H9 (cell line): ENCODE measurements around the gene PLCH1. TPM values are rescaled to one million over a fixed set of nuclear protein-coding genes. Genes with fewer than 3 reads are reported as not detected.
"Not testable (repeated sequence)": the region's sequence is repeated elsewhere in the genome, so short reads cannot be mapped to it uniquely, and the experiment has no call there.

Experiments used
- DNase-seq: peaks from one replicate; pipeline ENCODE4 v3.0.0-alpha.2; 2017
- H2AFZ ChIP-seq: one replicate; pipeline ENCODE4 v1.6.1; 2013; ENCODE audit warnings: mild to moderate bottlenecking, low read length, control low read depth, moderate library complexity
- H2AK5ac ChIP-seq: 2 replicates; pipeline ENCODE4 v1.6.1; 2013; ENCODE audit warnings: low read length, control low read depth, mixed read lengths; ENCODE audit not compliant: insufficient read length
- H2BK120ac ChIP-seq: one replicate; pipeline ENCODE4 v1.6.1; 2013; ENCODE audit warnings: low read depth, mild to moderate bottlenecking, low read length, control low read depth, inconsistent platforms; ENCODE audit not compliant: poor library complexity, severe bottlenecking
- H2BK12ac ChIP-seq: 2 replicates; pipeline ENCODE4 v1.6.1; 2013; ENCODE audit warnings: low read length, control low read depth, mixed read lengths, low read depth; ENCODE audit not compliant: insufficient read length
- H2BK15ac ChIP-seq: 2 replicates; pipeline ENCODE4 v1.6.1; 2013; ENCODE audit warnings: low read depth, low read length, control low read depth
- H2BK20ac ChIP-seq: one replicate; pipeline ENCODE4 v1.6.1; 2013; ENCODE audit warnings: low read depth, mild to moderate bottlenecking, low read length, control low read depth, inconsistent platforms; ENCODE audit not compliant: poor library complexity, severe bottlenecking
- H2BK5ac ChIP-seq: 2 replicates; pipeline ENCODE4 v1.6.1; 2013; ENCODE audit warnings: low read length, control low read depth, mixed read lengths; ENCODE audit not compliant: insufficient read length
- H3K14ac ChIP-seq: 2 replicates; pipeline ENCODE4 v1.6.1; 2013; ENCODE audit warnings: low read length, control low read depth; ENCODE audit not compliant: insufficient read depth
- H3K18ac ChIP-seq: 2 replicates; pipeline ENCODE4 v1.6.1; 2013; ENCODE audit warnings: low read depth, mild to moderate bottlenecking, mixed read lengths, low read length, control low read depth; ENCODE audit not compliant: insufficient read length
- H3K23ac ChIP-seq: 2 replicates; pipeline ENCODE4 v1.6.1; 2013; ENCODE audit warnings: low read length, control low read depth, mixed read lengths, low read depth; ENCODE audit not compliant: insufficient read length
- H3K23me2 ChIP-seq: 2 replicates; pipeline ENCODE4 v1.6.1; 2013; ENCODE audit warnings: low read depth, mild to moderate bottlenecking, mixed read lengths, low read length, control low read depth; ENCODE audit not compliant: insufficient read length, poor library complexity, severe bottlenecking
- H3K27ac ChIP-seq: 2 replicates; pipeline ENCODE4 v1.5.1; 2013; ENCODE audit warnings: low read length, control low read depth, mixed read lengths, low read depth; ENCODE audit not compliant: insufficient read length
- H3K27me3 ChIP-seq: 2 replicates; pipeline ENCODE4 v1.6.1; 2013; ENCODE audit warnings: low read length, control low read depth, inconsistent platforms; ENCODE audit not compliant: insufficient read depth
- H3K4ac ChIP-seq: 2 replicates; pipeline ENCODE4 v1.6.1; 2013; ENCODE audit warnings: low read depth, mild to moderate bottlenecking, control low read depth, inconsistent platforms, low read length, moderate library complexity
- H3K4me1 ChIP-seq: 2 replicates; pipeline ENCODE4 v1.6.1; 2013; ENCODE audit warnings: low read length, control low read depth, inconsistent platforms; ENCODE audit not compliant: insufficient read depth
- H3K4me2 ChIP-seq: 2 replicates; pipeline ENCODE4 v1.6.1; 2013; ENCODE audit warnings: low read length, control low read depth, mixed read lengths; ENCODE audit not compliant: insufficient read length, insufficient read depth
- H3K56ac ChIP-seq: 2 replicates; pipeline ENCODE4 v1.6.1; 2013; ENCODE audit warnings: low read depth, mild to moderate bottlenecking, mixed read lengths, low read length, control low read depth; ENCODE audit not compliant: insufficient read length
- H3K79me1 ChIP-seq: 2 replicates; pipeline ENCODE4 v1.6.1; 2013; ENCODE audit warnings: low read depth, mild to moderate bottlenecking, moderate library complexity, low read length, control low read depth, inconsistent platforms; ENCODE audit not compliant: insufficient read depth, poor library complexity, severe bottlenecking
- H3K79me2 ChIP-seq: 2 replicates; pipeline ENCODE4 v1.6.1; 2013; ENCODE audit warnings: low read length, control low read depth, inconsistent platforms; ENCODE audit not compliant: insufficient read depth
- H3K9ac ChIP-seq: 2 replicates; pipeline ENCODE4 v1.6.1; 2013; ENCODE audit warnings: low read length, control low read depth, mixed read lengths; ENCODE audit not compliant: insufficient read length; ENCODE audit errors: extremely low read depth
- H3K9me3 ChIP-seq: one replicate; pipeline ENCODE4 v1.6.1; 2013; ENCODE audit warnings: low read depth, low read length, inconsistent platforms; ENCODE audit not compliant: control insufficient read depth
- H3T11ph ChIP-seq: one replicate; pipeline ENCODE4 v1.6.1; 2013; ENCODE audit warnings: mild to moderate bottlenecking, low read length, control low read depth, inconsistent platforms
- H4K20me1 ChIP-seq: one replicate; pipeline ENCODE4 v1.6.1; 2013; ENCODE audit not compliant: control insufficient read depth, insufficient read length, insufficient read depth
- H4K5ac ChIP-seq: 2 replicates; pipeline ENCODE4 v1.6.1; 2013; ENCODE audit warnings: low read depth, mild to moderate bottlenecking, mixed read lengths, low read length, control low read depth; ENCODE audit not compliant: insufficient read length
- H4K8ac ChIP-seq: replicated peaks from 2 replicates; pipeline ENCODE4 v1.6.1; 2013; ENCODE audit warnings: low read length, control low read depth, mixed read lengths, low read depth; ENCODE audit not compliant: insufficient read length
- H4K91ac ChIP-seq: 2 replicates; pipeline ENCODE4 v1.6.1; 2013; ENCODE audit warnings: low read depth, mild to moderate bottlenecking, moderate library complexity, mixed read lengths, low read length, control low read depth; ENCODE audit not compliant: insufficient read length
- H3K27ac Mint-ChIP-seq, 3 experiments: 2 replicates in 2 of 3; 3 replicates in 1 of 3; pipeline ENCODE4 v1.8.0; 2020 to 2021; ENCODE audit warnings: mixed read lengths in 3 of 3, mild to moderate bottlenecking in 1 of 3, moderate library complexity in 1 of 3
- H3K27me3 Mint-ChIP-seq: 2 replicates; pipeline ENCODE4 v1.8.0; 2021; ENCODE audit warnings: low read depth, mild to moderate bottlenecking, moderate library complexity, mixed read lengths
- H3K36me3 Mint-ChIP-seq, 3 experiments: 2 replicates in 2 of 3; 3 replicates in 1 of 3; pipeline ENCODE4 v1.8.0; 2020 to 2021; ENCODE audit warnings: low read depth in 3 of 3, mixed read lengths in 3 of 3; ENCODE audit not compliant: insufficient read depth in 1 of 3
- H3K4me1 Mint-ChIP-seq, 2 experiments: 2 replicates each; pipeline ENCODE4 v1.8.0; 2020; ENCODE audit warnings: mixed read lengths in 2 of 2
- H3K4me3 Mint-ChIP-seq, 2 experiments: 2 replicates in 1 of 2; 3 replicates in 1 of 2; pipeline ENCODE4 v1.8.0; 2020 to 2021; ENCODE audit warnings: mild to moderate bottlenecking in 2 of 2, mixed read lengths in 2 of 2, moderate library complexity in 1 of 2
- H3K9me3 Mint-ChIP-seq, 2 experiments: 2 replicates in 1 of 2; 3 replicates in 1 of 2; pipeline ENCODE4 v1.8.0; 2020; ENCODE audit warnings: mild to moderate bottlenecking in 2 of 2, mixed read lengths in 2 of 2, moderate library complexity in 1 of 2
- CTCF ChIP-seq: fragments of 200-600 bp; sonication (generic); conservative IDR thresholded peaks from 3 replicates; pipeline ENCODE4 v1.8.0; 2021; ENCODE audit warnings: antibody characterized with exemption, mild to moderate bottlenecking
- WGBS: extraction: QIAGEN DNeasy Blood & Tissue Kit; methylation state at CpG from one replicate; pipeline ENCODE4 v1.1.7; 2013; ENCODE audit warnings: missing lambda C conversion rate, low lambda C conversion rate, mixed read lengths; ENCODE audit not compliant: insufficient read length; ENCODE audit errors: extremely low coverage; 5-methylcytosine and 5-hydroxymethylcytosine counted together
- total RNA-seq: library from RNA; stranded (reverse); gene quantifications from 2 replicates; pipeline ENCODE4 v1.2.1, GENCODE V29; 2021

Gene PLCH1
- total RNA-seq, 1 experiment from 2014 or later, result 19.0 TPM

DNA sequence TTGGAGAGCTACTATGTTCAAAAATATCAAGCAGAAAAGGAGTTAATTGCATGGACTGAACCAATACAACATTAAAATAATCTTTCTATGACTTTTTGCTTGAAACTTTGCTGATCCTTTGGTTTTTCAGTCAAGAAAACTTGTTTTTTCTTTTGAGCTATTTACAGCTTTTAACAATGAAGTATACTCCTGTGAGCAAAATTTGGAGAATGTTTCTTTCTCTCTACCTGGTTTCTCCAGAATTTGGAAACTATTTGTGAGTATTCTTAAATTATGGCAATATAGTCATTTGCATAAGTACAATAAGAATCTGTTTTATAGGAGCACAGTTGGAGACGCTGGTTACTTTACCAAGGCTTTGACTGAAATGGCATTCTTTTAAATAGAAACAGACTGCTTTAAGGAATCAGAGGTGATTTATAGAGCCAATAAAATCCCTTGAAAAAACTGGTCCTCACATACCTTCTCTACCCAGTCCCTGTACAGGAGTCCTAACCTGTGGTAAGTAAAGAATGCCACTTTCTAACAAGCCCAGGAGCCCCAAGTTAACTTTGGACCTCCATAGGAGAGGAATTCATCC is 127.4 kb downstream of the PLCH1 start:
- no peak overlapping the region for H2BK120ac ChIP-seq
- H3K79me1 ChIP-seq, result no peaks in the 10 kb centered on the region
- H3K23me2 ChIP-seq, result no peaks in the 10 kb centered on the region
- H4K91ac ChIP-seq, result no peak overlapping the region
- no peaks in the 10 kb centered on the region for H3K27me3 Mint-ChIP-seq
- H3K27ac ChIP-seq, result no peak overlapping the region
- no peak for TF ChIP-seq CTCF
- no peak overlapping the region for H3K4me3 Mint-ChIP-seq
- H2BK12ac ChIP-seq, result no peak overlapping the region
- no peak overlapping the region for H3K4me2 ChIP-seq
- no peak overlapping the region for H2AK5ac ChIP-seq
- no peak overlapping the region for H3K14ac ChIP-seq
- no peak for DNase-seq
- no peak overlapping the region for H4K5ac ChIP-seq
- no peak overlapping the region for H2BK5ac ChIP-seq
- no peak overlapping the region for H2BK15ac ChIP-seq
- H3K9ac ChIP-seq, result no peak overlapping the region
- H3K56ac ChIP-seq, result no peak overlapping the region
- peaks cover 5% of the 10 kb centered on the region for H3K9me3 ChIP-seq
- peaks cover 34 to 51% (median 41%) of the 10 kb centered on the region in 3 experiments for H3K36me3 Mint-ChIP-seq
- no peak overlapping the region for H2BK20ac ChIP-seq
- H3K79me2 ChIP-seq, result no peaks in the 10 kb centered on the region
- no peaks in the 10 kb centered on the region for H4K20me1 ChIP-seq
- no peak overlapping the region for H3K23ac ChIP-seq
- H3K9me3 Mint-ChIP-seq, result peaks cover 47% of the 10 kb centered on the region in 2 experiments
- no peak overlapping the region for H3T11ph ChIP-seq
- H3K4ac ChIP-seq, result no peak overlapping the region
- H4K8ac ChIP-seq, result no peak overlapping the region
- WGBS, result no CpG with 5 or more reads among the region's 1 CpG
- H3K4me1 ChIP-seq, result peaks cover 7% of the 10 kb centered on the region; the same call in 1 of the 2 replicates
- no peak overlapping the region for H3K27ac Mint-ChIP-seq
- no peaks in the 10 kb centered on the region for H3K27me3 ChIP-seq
- H3K18ac ChIP-seq, result no peak overlapping the region
- H3K4me1 Mint-ChIP-seq, result peaks cover 43% of the 10 kb centered on the region in 2 experiments
- H2AFZ ChIP-seq, result no peak overlapping the region

DNA sequence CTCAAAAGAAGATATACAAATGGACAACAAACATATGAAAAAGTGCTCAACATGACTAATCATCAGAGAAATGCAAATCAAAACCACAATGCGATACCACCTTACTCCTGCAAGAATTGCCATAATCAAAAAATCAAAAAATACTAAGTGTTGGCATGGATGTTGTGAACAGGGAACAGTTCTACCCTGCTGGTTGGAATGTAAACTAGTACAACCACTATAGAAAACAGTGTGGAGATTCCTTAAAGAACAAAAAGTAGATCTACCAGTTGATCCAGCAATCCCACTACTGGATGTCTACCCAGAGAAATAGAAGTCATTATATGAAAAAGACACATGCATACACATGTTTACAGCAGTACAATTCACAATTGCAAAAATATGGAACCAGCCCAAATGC is 129.7 kb downstream of the PLCH1 start:
- H3K23ac ChIP-seq, H3K79me1 ChIP-seq, H3K23me2 ChIP-seq, H4K91ac ChIP-seq, H2AK5ac ChIP-seq, H3K27ac Mint-ChIP-seq, H3K79me2 ChIP-seq, H2AFZ ChIP-seq, H3K14ac ChIP-seq, H2BK5ac ChIP-seq, H2BK15ac ChIP-seq, H3K4me2 ChIP-seq, H3K27me3 ChIP-seq, H3T11ph ChIP-seq, H3K4ac ChIP-seq, H3K9me3 ChIP-seq, H4K5ac ChIP-seq, DNase-seq, H3K56ac ChIP-seq, H3K4me3 Mint-ChIP-seq, H2BK12ac ChIP-seq, H4K8ac ChIP-seq, H4K20me1 ChIP-seq, H2BK120ac ChIP-seq, H2BK20ac ChIP-seq, H3K27me3 Mint-ChIP-seq, H3K18ac ChIP-seq, H3K9ac ChIP-seq, H3K27ac ChIP-seq, H3K4me1 ChIP-seq: not testable (repeated sequence)
- Mint-ChIP-seq H3K36me3 (peaks cover 34 to 51% (median 43%) of the 10 kb centered on the region in 3 experiments), H3K9me3 (peaks cover 47 to 48% of the 10 kb centered on the region in 2 experiments), H3K4me1 (peaks cover 20 to 30% of the 10 kb centered on the region in 2 experiments)
- no CpG with 5 or more reads among the region's 1 CpG for WGBS
